SJSA1 (cell line): Measurements from ENCODE around the gene LRRC72. TPM values are rescaled to one million over a fixed set of nuclear protein-coding genes. Genes with fewer than 3 reads are reported as not detected.
"Not testable (repeated sequence)": the region's sequence is repeated elsewhere in the genome, so short reads cannot be mapped to it uniquely, and the experiment has no call there.

Source experiments
- DNase-seq, 2 experiments: peaks; one replicate each; pipeline ENCODE4 v3.0.0-alpha.2; 2015 to 2020; ENCODE audit warnings: low spot score in 2 of 2, low read depth in 1 of 2
- H3K27ac ChIP-seq: fragments of 250-450 bp; sonication (Bioruptor Pico); 2 replicates; pipeline ENCODE4 v1.5.1; 2020; ENCODE audit warnings: mild to moderate bottlenecking, moderate library complexity
- H3K27me3 ChIP-seq: fragments of 250-450 bp; sonication (Bioruptor Pico); replicated peaks from 2 replicates; pipeline ENCODE4 v1.5.1; 2020; ENCODE audit warnings: mild to moderate bottlenecking, moderate library complexity
- H3K36me3 ChIP-seq: fragments of 250-450 bp; sonication (Bioruptor Pico); 2 replicates; pipeline ENCODE4 v1.5.1; 2020; ENCODE audit warnings: mild to moderate bottlenecking
- H3K4me1 ChIP-seq: fragments of 250-450 bp; sonication (Bioruptor Pico); replicated peaks from 2 replicates; pipeline ENCODE4 v1.6.1; 2021; ENCODE audit warnings: mild to moderate bottlenecking
- H3K4me3 ChIP-seq: fragments of 250-450 bp; sonication (Bioruptor Pico); 2 replicates; pipeline ENCODE4 v1.5.1; 2020; ENCODE audit warnings: mild to moderate bottlenecking
- H3K9me3 ChIP-seq: fragments of 250-450 bp; sonication (Bioruptor Pico); replicated peaks from 2 replicates; pipeline ENCODE4 v1.5.1; 2020; ENCODE audit warnings: mild to moderate bottlenecking
- total RNA-seq: library from RNA; depleted of rRNA; stranded (reverse); fragments of >200 nt; shearing (Covaris generic); gene quantifications from 2 replicates; pipeline ENCODE4 v1.2.3, GENCODE V29; 2014

The LRRC72 gene
- total RNA-seq, 1 experiment from 2014 or later, result not detected

DNA sequence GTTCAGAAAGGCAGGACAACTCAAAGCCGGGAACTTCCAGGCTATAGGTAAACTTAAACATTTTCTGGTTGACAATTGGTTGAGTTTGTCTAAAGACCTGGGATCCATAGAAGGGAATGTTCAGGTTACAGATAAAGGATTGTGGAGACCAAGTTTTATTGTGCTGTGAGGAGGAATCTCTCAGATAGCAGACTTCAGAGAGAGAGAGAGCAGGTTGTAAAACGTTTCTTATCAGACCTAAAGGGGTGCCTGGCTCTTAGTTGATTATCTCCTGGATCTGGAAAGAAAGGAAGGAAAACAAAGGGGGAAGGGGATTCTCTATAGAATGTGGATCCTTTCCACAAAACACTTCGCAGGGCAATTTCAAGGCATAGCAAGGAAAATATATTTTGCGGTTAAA, 69.0 kb downstream of the LRRC72 start:
- not testable (repeated sequence) for H3K4me1 ChIP-seq, H3K4me3 ChIP-seq, H3K9me3 ChIP-seq, H3K27me3 ChIP-seq, DNase-seq, H3K27ac ChIP-seq, H3K36me3 ChIP-seq

GRCh38 chr7:16598015-16598414, 71.4 kb downstream of the LRRC72 start:
- Histone ChIP-seq H3K27me3 (no peaks in the 10 kb centered on the region), H3K4me1 (no peaks in the 10 kb centered on the region), H3K27ac (no peak overlapping the region), H3K36me3 (peaks cover 26% of the 10 kb centered on the region), H3K4me3 (no peak overlapping the region), H3K9me3 (no peaks in the 10 kb centered on the region)
- no peak for DNase-seq

- no peak for DNase-seq
- Histone ChIP-seq H3K36me3 (peaks cover 44% of the 10 kb centered on the region), H3K4me1 (no peaks in the 10 kb centered on the region), H3K27me3 (no peaks in the 10 kb centered on the region), H3K9me3 (no peaks in the 10 kb centered on the region), H3K4me3 (no peak overlapping the region), H3K27ac (no peak overlapping the region)
These were observed 73.2 kb downstream of the LRRC72 start for GRCh38 chr7:16599860-16600259.

DNA sequence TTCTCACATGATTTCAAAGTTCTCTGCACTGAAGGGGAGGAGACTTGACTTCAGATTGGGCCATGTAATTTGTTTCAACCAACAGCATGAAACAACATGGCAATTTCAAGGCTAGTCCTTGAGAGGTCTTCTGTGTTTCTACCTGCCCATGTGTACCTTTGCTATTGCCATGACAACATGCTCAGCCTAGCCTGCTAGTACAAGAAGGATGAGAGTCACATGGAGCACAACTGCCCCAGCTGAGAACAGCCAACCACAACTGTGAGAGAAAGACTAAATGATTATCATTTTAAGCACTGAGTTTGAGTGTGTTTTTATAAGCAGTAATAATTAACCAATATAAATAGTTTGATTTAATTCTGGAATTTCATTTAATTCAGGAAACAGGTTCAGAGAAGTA, 77.0 kb downstream of the LRRC72 start:
- Histone ChIP-seq H3K4me3 (no peak overlapping the region), H3K27ac (no peak overlapping the region), H3K4me1 (no peaks in the 10 kb centered on the region), H3K9me3 (no peaks in the 10 kb centered on the region), H3K27me3 (no peaks in the 10 kb centered on the region), H3K36me3 (peaks cover 59% of the 10 kb centered on the region)
- DNase-seq, result no peak

GRCh38 chr7:16604054-16604453, 77.4 kb downstream of the LRRC72 start:
- Histone ChIP-seq H3K4me1 (no peaks in the 10 kb centered on the region), H3K36me3 (peaks cover 56% of the 10 kb centered on the region), H3K27ac (no peak overlapping the region), H3K9me3 (no peaks in the 10 kb centered on the region), H3K27me3 (no peaks in the 10 kb centered on the region), H3K4me3 (no peak overlapping the region)
- no peak for DNase-seq

- no peak overlapping the region for H3K4me3 ChIP-seq
- no peak for DNase-seq
- H3K36me3 ChIP-seq, result peaks cover 56% of the 10 kb centered on the region
- H3K9me3 ChIP-seq, result no peaks in the 10 kb centered on the region
- H3K27me3 ChIP-seq, result no peaks in the 10 kb centered on the region
- no peaks in the 10 kb centered on the region for H3K4me1 ChIP-seq
- no peak overlapping the region for H3K27ac ChIP-seq
These were observed 80.1 kb downstream of the LRRC72 start for GRCh38 chr7:16606704-16607103.

DNA sequence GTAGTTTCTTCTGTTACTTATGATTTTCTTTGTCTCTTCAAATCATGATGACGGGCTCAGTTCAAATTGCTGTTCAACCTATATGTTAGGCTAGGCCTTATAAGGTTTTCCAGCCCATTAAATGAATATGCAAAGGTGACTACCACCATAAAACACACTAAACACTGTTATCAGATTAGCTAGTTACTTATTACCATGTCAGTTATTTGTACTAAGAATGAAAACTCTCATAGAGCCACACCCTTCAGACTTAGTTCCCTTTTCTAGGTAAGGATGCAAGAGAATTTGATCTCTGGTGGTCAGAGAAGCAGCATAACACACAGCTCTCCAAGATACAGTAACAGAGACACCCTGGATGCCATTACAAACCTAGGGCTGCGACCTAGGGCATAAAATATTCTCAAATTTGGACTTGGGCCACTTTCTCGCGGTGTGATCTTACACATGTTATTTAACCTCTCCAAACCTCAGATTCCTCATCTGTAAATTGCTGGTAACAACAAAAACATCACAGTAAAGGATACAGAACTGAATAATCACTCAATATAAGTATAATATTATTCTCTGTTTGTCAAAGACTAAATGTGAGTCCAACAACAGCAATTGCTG, 83.3 kb downstream of the LRRC72 start:
- Histone ChIP-seq H3K27ac (no peak overlapping the region), H3K4me3 (no peak overlapping the region), H3K36me3 (peaks cover 46% of the 10 kb centered on the region), H3K27me3 (no peaks in the 10 kb centered on the region), H3K4me1 (no peaks in the 10 kb centered on the region), H3K9me3 (no peaks in the 10 kb centered on the region)
- DNase-seq, result no peak

- peaks cover 49% of the 10 kb centered on the region for H3K36me3 ChIP-seq
- DNase-seq, result no peak
- no peaks in the 10 kb centered on the region for H3K27me3 ChIP-seq
- H3K9me3 ChIP-seq, result no peaks in the 10 kb centered on the region
- no peak overlapping the region for H3K27ac ChIP-seq
- H3K4me1 ChIP-seq, result no peaks in the 10 kb centered on the region; the same call in 1 of the 2 replicates
- no peak overlapping the region for H3K4me3 ChIP-seq
These were observed 85.1 kb downstream of the LRRC72 start for GRCh38 chr7:16611711-16612110.

GRCh38 chr7:16615228-16615627, 88.6 kb downstream of the LRRC72 start:
- H3K27ac ChIP-seq, result no peak overlapping the region
- peaks cover 56% of the 10 kb centered on the region for H3K36me3 ChIP-seq
- DNase-seq, result no peak
- H3K4me3 ChIP-seq, result no peak overlapping the region
- H3K9me3 ChIP-seq, result peaks cover 2% of the 10 kb centered on the region; the same call in 1 of the 2 replicates
- peaks cover 3% of the 10 kb centered on the region for H3K4me1 ChIP-seq
- H3K27me3 ChIP-seq, result no peaks in the 10 kb centered on the region

GRCh38 chr7:16616122-16616521, 89.5 kb downstream of the LRRC72 start:
- Histone ChIP-seq H3K4me3 (no peak overlapping the region), H3K4me1 (peaks cover 3% of the 10 kb centered on the region), H3K36me3 (peaks cover 58% of the 10 kb centered on the region), H3K27me3 (no peaks in the 10 kb centered on the region), H3K9me3 (peaks cover 4% of the 10 kb centered on the region; the same call in 1 of the 2 replicates), H3K27ac (no peak overlapping the region)
- DNase-seq, result no peak

- no peak overlapping the region for H3K27ac ChIP-seq
- H3K4me3 ChIP-seq, result no peak overlapping the region
- peaks cover 59% of the 10 kb centered on the region for H3K36me3 ChIP-seq
- peaks cover 3% of the 10 kb centered on the region for H3K4me1 ChIP-seq
- peaks cover 4% of the 10 kb centered on the region; the same call in 1 of the 2 replicates for H3K9me3 ChIP-seq
- H3K27me3 ChIP-seq, result no peaks in the 10 kb centered on the region
- no peak for DNase-seq
These were observed 89.9 kb downstream of the LRRC72 start for GRCh38 chr7:16616542-16616941.

GRCh38 chr7:16619979-16620408, 93.4 kb downstream of the LRRC72 start:
- no peaks in the 10 kb centered on the region for H3K27me3 ChIP-seq
- peaks cover 63% of the 10 kb centered on the region for H3K36me3 ChIP-seq
- H3K4me3 ChIP-seq, result no peak overlapping the region
- H3K27ac ChIP-seq, result no peak overlapping the region
- H3K4me1 ChIP-seq, result peaks cover 3% of the 10 kb centered on the region
- DNase-seq, result no peak
- H3K9me3 ChIP-seq, result peaks cover 4% of the 10 kb centered on the region; the same call in 1 of the 2 replicates

- H3K9me3 ChIP-seq, result no peaks in the 10 kb centered on the region
- DNase-seq, result no peak
- no peak overlapping the region for H3K27ac ChIP-seq
These were observed 99.8 kb downstream of the LRRC72 start for GRCh38 chr7:16626388-16626787.

GRCh38 chr7:16627236-16627635, 100.6 kb downstream of the LRRC72 start:
- Histone ChIP-seq H3K27me3 (no peaks in the 10 kb centered on the region), H3K27ac (no peak overlapping the region), H3K9me3 (no peaks in the 10 kb centered on the region), H3K4me1 (no peaks in the 10 kb centered on the region), H3K36me3 (peaks cover 28% of the 10 kb centered on the region), H3K4me3 (no peak overlapping the region)
- no peak for DNase-seq

More at GRCh38 chr7:16626388-16626787, 99.8 kb downstream of the LRRC72 start:
- no peak overlapping the region for H3K4me3 ChIP-seq
- peaks cover 34% of the 10 kb centered on the region for H3K36me3 ChIP-seq
- H3K4me1 ChIP-seq, result no peaks in the 10 kb centered on the region
- H3K27me3 ChIP-seq, result no peaks in the 10 kb centered on the region

DNA sequence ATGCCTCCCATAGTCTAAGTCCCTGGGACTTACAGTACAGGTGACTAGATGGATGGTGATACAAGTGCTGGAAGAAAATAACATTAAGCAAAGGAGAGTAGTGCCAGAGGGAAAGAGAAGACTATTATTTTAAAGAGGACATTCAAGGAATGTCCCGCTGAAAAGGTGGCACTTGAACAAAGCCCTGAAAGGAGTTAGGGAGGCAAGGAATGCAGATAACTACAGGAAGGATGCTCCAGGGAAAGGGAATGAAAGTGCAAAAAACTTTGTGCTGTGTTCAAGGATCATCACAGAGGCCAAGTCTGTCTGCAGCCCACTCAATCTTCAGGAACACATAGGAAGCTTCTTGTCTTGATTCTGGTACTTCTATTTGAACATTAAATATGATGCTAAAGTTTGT, 104.0 kb downstream of the LRRC72 start:
- no peak overlapping the region for H3K4me3 ChIP-seq
- H3K27me3 ChIP-seq, result no peaks in the 10 kb centered on the region
- no peaks in the 10 kb centered on the region for H3K4me1 ChIP-seq
- no peaks in the 10 kb centered on the region for H3K9me3 ChIP-seq
- H3K36me3 ChIP-seq, result peaks cover 14% of the 10 kb centered on the region
- no peak for DNase-seq
- H3K27ac ChIP-seq, result no peak overlapping the region
